Testis (tissue), 3 donors: ENCODE data around the gene TFCP2. TPM values are rescaled to one million over a fixed set of nuclear protein-coding genes. Genes with fewer than 3 reads are reported as not detected.

Experiments used
- DNase-seq: peaks from one replicate; pipeline ENCODE4 v3.0.0-alpha.2; 2019
- H3K27ac ChIP-seq, 2 donors: fragments of 200-600 bp; sonication (generic); one replicate each; pipeline ENCODE4 v1.5.1; 2019
- H3K27me3 ChIP-seq: fragments of 200-600 bp; sonication (generic); one replicate; pipeline ENCODE4 v1.5.1; 2019
- H3K36me3 ChIP-seq: fragments of 200-600 bp; sonication (generic); one replicate; pipeline ENCODE4 v1.5.1; 2017; ENCODE audit warnings: low read depth; ENCODE audit errors: missing control alignments
- H3K4me1 ChIP-seq: fragments of 200-600 bp; sonication (generic); one replicate; pipeline ENCODE4 v1.5.1; 2019
- H3K4me3 ChIP-seq, 2 donors: fragments of 200-600 bp; sonication (generic); one replicate each; pipeline ENCODE4 v1.5.1; 2017 to 2019
- H3K9me3 ChIP-seq: fragments of 200-600 bp; sonication (generic); one replicate; pipeline ENCODE4 v1.5.1; 2017
- POLR2A ChIP-seq: fragments of 450-650 bp; IDR thresholded peaks from one replicate; pipeline ENCODE4 v1.6.1; 2017; ENCODE audit warnings: antibody characterized with exemption, mild to moderate bottlenecking, moderate library complexity
- WGBS, 2 donors: methylation state at CpG; one replicate each; pipeline ENCODE4 v1.1.5; 2018; 5-methylcytosine and 5-hydroxymethylcytosine counted together
- intact Hi-C: fragments of 100-400 bp; cut with DNase I; formaldehyde crosslinking; loops from one replicate; pipeline ENCODE4 v1.15.1; 2023; ENCODE audit warnings: low total_unique reads
- polyA plus RNA-seq: library from polyadenylated mRNA; stranded (reverse); fragments of 350-450 nt; fragmentation: Illumina TruSeq; extraction: RNeasy Lipid Tissue Mini Kit (QIAGEN cat#74804); gene quantifications from one replicate; pipeline ENCODE4 v1.2.3, GENCODE V29; 2014; ENCODE audit warnings: low read depth, low replicate concordance; ENCODE audit not compliant: insufficient read depth
- small RNA-seq, 2 donors: library from RNA; depleted of rRNA; stranded (forward); fragments of <200 nt; gene quantifications; one replicate each; pipeline ENCODE3, GENCODE V24; 2016
- total RNA-seq, 2 donors: library from RNA; depleted of rRNA; stranded (reverse); fragments of >200 nt; gene quantifications; one replicate each; pipeline ENCODE4 v1.2.3, GENCODE V29; 2016
- TF ChIP-seq, protein P1 (sequence below), 3 experiments: fragments of 450-650 bp in 2 of 3; fragments of 200-600 bp in 1 of 3; sonication (generic) in 1 of 3; IDR thresholded peaks; one replicate each; pipeline ENCODE4 v1.5.1; 2016 to 2019; ENCODE audit warnings: antibody characterized with exemption in 3 of 3, mild to moderate bottlenecking in 2 of 3, moderate library complexity in 1 of 3

The TFCP2 gene
- total and polyA plus RNA-seq, 3 donors from 2014 or later, result 13.8 to 17.2 (median 16.2) TPM

DNA sequence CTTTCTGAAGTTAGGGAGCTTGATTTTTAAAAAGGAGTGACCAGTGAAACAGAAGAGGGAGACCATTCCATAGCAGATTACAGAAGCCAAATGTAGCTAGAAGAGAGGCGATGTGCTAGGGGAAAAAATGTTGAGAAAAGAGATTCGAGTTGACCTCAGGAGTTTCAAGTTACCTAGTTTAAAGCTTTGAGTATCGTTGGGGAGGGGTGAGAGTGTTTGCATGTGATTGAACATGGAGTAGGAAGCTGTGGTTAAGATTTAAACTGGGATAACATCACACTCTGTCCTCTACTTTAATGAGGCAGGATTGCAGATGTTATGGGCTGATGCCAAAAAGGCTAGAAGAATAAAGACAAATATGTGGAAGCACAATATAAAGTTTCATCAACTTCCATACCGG is 121.1 kb downstream of the TFCP2 start:
- Histone ChIP-seq H3K27me3 (no peaks in the 10 kb centered on the region), H3K4me1 (peaks cover 17% of the 10 kb centered on the region), H3K4me3 (no peak overlapping the region), H3K9me3 (no peaks in the 10 kb centered on the region), H3K36me3 (no peaks in the 10 kb centered on the region), H3K27ac (no peak overlapping the region)
- TF ChIP-seq POLR2A, result no peak
- TF ChIP-seq, protein P1, sequence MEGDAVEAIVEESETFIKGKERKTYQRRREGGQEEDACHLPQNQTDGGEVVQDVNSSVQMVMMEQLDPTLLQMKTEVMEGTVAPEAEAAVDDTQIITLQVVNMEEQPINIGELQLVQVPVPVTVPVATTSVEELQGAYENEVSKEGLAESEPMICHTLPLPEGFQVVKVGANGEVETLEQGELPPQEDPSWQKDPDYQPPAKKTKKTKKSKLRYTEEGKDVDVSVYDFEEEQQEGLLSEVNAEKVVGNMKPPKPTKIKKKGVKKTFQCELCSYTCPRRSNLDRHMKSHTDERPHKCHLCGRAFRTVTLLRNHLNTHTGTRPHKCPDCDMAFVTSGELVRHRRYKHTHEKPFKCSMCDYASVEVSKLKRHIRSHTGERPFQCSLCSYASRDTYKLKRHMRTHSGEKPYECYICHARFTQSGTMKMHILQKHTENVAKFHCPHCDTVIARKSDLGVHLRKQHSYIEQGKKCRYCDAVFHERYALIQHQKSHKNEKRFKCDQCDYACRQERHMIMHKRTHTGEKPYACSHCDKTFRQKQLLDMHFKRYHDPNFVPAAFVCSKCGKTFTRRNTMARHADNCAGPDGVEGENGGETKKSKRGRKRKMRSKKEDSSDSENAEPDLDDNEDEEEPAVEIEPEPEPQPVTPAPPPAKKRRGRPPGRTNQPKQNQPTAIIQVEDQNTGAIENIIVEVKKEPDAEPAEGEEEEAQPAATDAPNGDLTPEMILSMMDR (IDR thresholded peaks at IDR 0.05), result no peak
- intact Hi-C loops, result loop anchor here (2.0 kb wide), 1 partner anchor 25 kb away; the partner anchor contains the start of gene SLC11A2
- WGBS, 2 donors, result 57 to 67% methylated on average over 4 of the region's 4 CpGs
- DNase-seq, result no peak

DNA sequence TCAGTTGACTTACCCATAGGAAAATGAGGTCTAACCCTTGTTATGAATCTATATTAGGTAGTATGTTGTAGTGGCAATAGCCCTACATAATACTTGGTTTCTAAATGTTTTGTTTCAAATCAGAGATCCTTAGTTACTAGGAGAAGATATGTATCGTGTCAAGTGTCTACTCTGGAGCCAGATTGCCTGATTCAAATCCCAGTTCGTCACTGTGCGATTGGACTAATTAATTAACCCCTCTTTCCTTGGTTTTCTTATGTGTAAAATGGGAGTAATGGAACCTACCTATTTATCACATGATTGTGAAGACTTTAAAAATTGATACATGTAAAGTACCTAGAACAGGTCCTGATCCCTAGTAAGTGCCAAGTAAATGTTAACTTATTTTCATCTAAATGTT is 123.4 kb downstream of the TFCP2 start:
- WGBS, 2 donors, result 60 to 71% methylated on average over 3 of the region's 3 CpGs
- no peak overlapping the region for H3K27ac ChIP-seq
- H3K27me3 ChIP-seq, result no peaks in the 10 kb centered on the region
- no peaks in the 10 kb centered on the region for H3K36me3 ChIP-seq
- no peak overlapping the region for H3K4me3 ChIP-seq
- intact Hi-C loops, result no loop called here
- no peak for DNase-seq
- H3K4me1 ChIP-seq, result peaks cover 17% of the 10 kb centered on the region
- no peaks in the 10 kb centered on the region for H3K9me3 ChIP-seq
- TF ChIP-seq POLR2A, result no peak
- TF ChIP-seq, protein P1 (IDR thresholded peaks at IDR 0.05), result no peak

DNA sequence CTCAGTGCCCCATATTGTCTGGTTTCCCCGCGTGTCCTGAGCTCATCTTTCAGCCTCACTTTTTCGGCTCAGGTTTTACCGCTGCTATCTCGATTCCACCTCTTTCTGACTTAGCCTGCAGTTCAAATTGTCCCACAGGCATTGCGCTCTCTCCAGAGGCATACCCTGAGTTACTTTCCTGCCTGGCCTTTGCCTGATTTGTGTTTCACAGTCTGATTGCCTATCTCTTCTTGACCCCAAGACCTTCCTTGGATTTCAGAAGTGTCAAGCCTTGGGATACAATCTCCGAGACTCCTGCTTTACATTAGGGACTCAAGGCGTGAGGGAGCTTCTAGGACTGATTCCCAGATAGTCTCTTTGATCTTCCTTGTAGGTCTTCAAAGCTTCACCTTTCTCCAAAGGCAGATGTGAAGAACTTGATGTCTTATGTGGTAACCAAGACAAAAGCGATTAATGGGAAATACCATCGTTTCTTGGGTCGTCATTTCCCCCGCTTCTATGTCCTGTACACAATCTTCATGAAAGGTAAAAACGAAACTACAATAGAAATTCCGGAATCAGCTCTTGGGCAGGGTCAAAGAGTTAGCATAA is 124.2 kb downstream of the TFCP2 start:
- Histone ChIP-seq H3K27ac (peak overlapping the region; percentile 95 to 96), H3K9me3 (no peaks in the 10 kb centered on the region), H3K27me3 (no peaks in the 10 kb centered on the region), H3K4me3 (peak overlapping the region; percentile 76 to 88), H3K36me3 (no peaks in the 10 kb centered on the region), H3K4me1 (peaks cover 17% of the 10 kb centered on the region)
- intact Hi-C loops, result no loop called here
- DNase-seq, result no peak
- 16 to 27% methylated on average over 14 of the region's 14 CpGs for WGBS, 2 donors
- TF ChIP-seq POLR2A, result no peak
- TF ChIP-seq, protein P1 (IDR thresholded peaks at IDR 0.05), result no peak

DNA sequence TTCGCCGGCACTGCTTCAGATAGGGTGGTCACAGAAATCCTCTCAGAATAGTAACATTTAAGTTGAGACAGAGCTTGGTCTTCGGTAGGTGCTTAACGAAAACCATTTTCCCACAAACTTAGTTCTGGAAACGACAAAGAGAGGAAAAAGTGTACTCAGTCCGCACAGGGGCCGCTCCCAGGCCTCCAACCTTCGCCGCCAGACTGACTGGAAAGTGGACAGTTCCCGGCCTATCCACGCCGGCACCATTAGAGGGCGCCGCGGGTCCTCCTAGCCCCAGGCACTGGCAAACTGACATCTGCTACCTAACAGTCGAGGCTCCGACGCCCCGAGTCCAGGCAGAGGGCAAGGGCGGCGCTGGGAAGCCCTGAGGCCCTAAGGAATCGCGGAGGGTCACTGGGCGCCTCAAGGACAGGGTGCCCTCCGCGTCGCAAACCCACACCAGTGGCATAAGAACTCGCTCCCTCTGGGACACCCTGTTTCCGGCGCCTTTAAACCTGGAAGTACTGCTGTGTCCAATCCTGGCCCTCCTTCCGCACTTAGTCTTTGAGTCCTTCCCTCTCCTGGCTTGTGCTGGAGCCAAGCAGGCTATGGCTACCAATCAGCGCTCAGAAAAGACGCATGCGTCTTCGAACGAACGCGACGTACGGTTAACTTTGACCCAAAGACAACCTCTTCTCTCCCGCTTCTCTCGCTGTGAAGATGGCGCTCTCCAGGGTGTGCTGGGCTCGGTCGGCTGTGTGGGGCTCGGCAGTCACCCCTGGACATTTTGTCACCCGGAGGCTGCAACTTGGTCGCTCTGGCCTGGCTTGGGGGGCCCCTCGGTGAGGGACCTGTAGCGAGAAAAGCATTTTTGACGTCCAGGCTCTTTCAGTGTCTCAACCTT is 125.0 kb downstream of the TFCP2 start, which contains the start of gene LETMD1:
LETMD1 (plus strand) TSS at position 673 of the 886 bp plus-strand sequence; CDS start at position 703, 30 bp downstream.
- H3K27me3 ChIP-seq, result no peaks in the 10 kb centered on the region
- TF ChIP-seq, protein P1 (IDR thresholded peaks at IDR 0.05), result peak; percentile 75 to 88 (median 82)
- TF ChIP-seq POLR2A, result no peak
- H3K36me3 ChIP-seq, result no peaks in the 10 kb centered on the region
- H3K4me3 ChIP-seq, result peak within 1 kb of the TSS; percentile 76 to 88
- no peaks in the 10 kb centered on the region for H3K9me3 ChIP-seq
- H3K4me1 ChIP-seq, result peaks cover 17% of the 10 kb centered on the region
- intact Hi-C loops, result no loop called here
- peak; percentile 98 for DNase-seq
- peak within 1 kb of the TSS; percentile 95 to 96 for H3K27ac ChIP-seq
- WGBS, 2 donors, result 2 to 6% methylated on average over 16 to 45 of the region's 51 CpGs

Small RNAs within 50 kb of the gene (small RNA-seq; reads per million reads assigned to genes)
- gene RF00019 (0 reads per million in 2 donors), gene RNU6-199P (0 reads per million in 2 donors)

Other genes with a start within 250 kb of the TFCP2 start
- not detected for gene HIGD1C, start 220.6 kb downstream of the TFCP2 start, total RNA-seq
- gene HIGD1C, start 220.6 kb downstream of the TFCP2 start, polyA plus RNA-seq, result 3.4 TPM
- gene SLC11A2, start 146.8 kb downstream of the TFCP2 start, total RNA-seq, result 10 to 100 TPM; 63.4 to 66.5 TPM
- 42.9 TPM for gene SLC11A2, start 146.8 kb downstream of the TFCP2 start, polyA plus RNA-seq
- gene LETMD1, start 124.8 kb downstream of the TFCP2 start, total RNA-seq, result 10 to 100 TPM; 72.7 to 75.3 TPM
- gene LETMD1, start 124.8 kb downstream of the TFCP2 start, polyA plus RNA-seq, result 61.2 TPM
- gene CSRNP2, start 89.5 kb downstream of the TFCP2 start, total RNA-seq, result 10 to 100 TPM; 67.6 to 85.3 TPM
- 74.8 TPM for gene CSRNP2, start 89.5 kb downstream of the TFCP2 start, polyA plus RNA-seq
- gene POU6F1, start 44.9 kb upstream of the TFCP2 start, total RNA-seq, result 1 to 10 TPM; 7.5 to 7.6 TPM
- 4.4 TPM for gene POU6F1, start 44.9 kb upstream of the TFCP2 start, polyA plus RNA-seq
- 100 to 1,000 TPM; 106 to 176 TPM for gene DAZAP2, start 65.7 kb upstream of the TFCP2 start, total RNA-seq
- 226 TPM for gene DAZAP2, start 65.7 kb upstream of the TFCP2 start, polyA plus RNA-seq
- gene SMAGP, start 97.3 kb upstream of the TFCP2 start, total RNA-seq, result 10 to 100 TPM; 12.2 to 13.5 TPM
- 16.0 TPM for gene SMAGP, start 97.3 kb upstream of the TFCP2 start, polyA plus RNA-seq
- gene BIN2, start 151.0 kb upstream of the TFCP2 start, total RNA-seq, result 10 to 100 TPM; 10.9 to 13.4 TPM
- gene BIN2, start 151.0 kb upstream of the TFCP2 start, polyA plus RNA-seq, result 29.6 TPM
- under 1 TPM in 1 of 2 donors, not detected in 1; 0.50 TPM for gene CELA1, start 173.5 kb upstream of the TFCP2 start, total RNA-seq
- not detected for gene CELA1, start 173.5 kb upstream of the TFCP2 start, polyA plus RNA-seq
- gene GALNT6, start 218.3 kb upstream of the TFCP2 start, total RNA-seq, result 1 to 10 TPM; 1.7 to 2.8 TPM
- 2.8 TPM for gene GALNT6, start 218.3 kb upstream of the TFCP2 start, polyA plus RNA-seq